ENCODE measurements around the gene DDIT3.

DDIT3 gene

GRCh38 chr12:57525615-57526383 lies 5.5 kb upstream of the DDIT3 start:
- H3K4me1 ChIP-seq (ENCODE audit: control insufficient read depth in 1 of 2, insufficient read depth in 2 of 2, low read length in 2 of 2) = peaks cover 31 to 40% of the 10 kb centered on the region in 2 donors
- no peaks in the 10 kb centered on the region for H3K27me3 ChIP-seq (ENCODE audit: control insufficient read depth in 1 of 2, insufficient read depth in 2 of 2, low read length in 2 of 2)
- H3K4me3 ChIP-seq (ENCODE audit: low read depth in 1 of 2, low read length in 2 of 2) = no peak overlapping the region
- H3K9ac ChIP-seq (ENCODE audit: low read depth in 1 of 2, low read length in 2 of 2) = no peak overlapping the region
- H3K27ac ChIP-seq (ENCODE audit: low read depth, low read length) = no peak overlapping the region
- no peaks in the 10 kb centered on the region for H3K9me3 ChIP-seq (ENCODE audit: control insufficient read depth in 1 of 2, low read length in 2 of 2)
- H3K36me3 ChIP-seq (ENCODE audit: control insufficient read depth in 1 of 2, insufficient read depth in 2 of 2, low read length in 2 of 2) = peaks cover 23 to 53% of the 10 kb centered on the region in 2 donors

GRCh38 chr12:57524814-57525614 lies 4.7 kb upstream of the DDIT3 start:
- Histone ChIP-seq H3K27ac (ENCODE audit: low read depth, low read length) (no peak overlapping the region), H3K4me1 (ENCODE audit: control insufficient read depth in 1 of 2, insufficient read depth in 2 of 2, low read length in 2 of 2) (peaks cover 31 to 41% of the 10 kb centered on the region in 2 donors), H3K9me3 (ENCODE audit: control insufficient read depth in 1 of 2, low read length in 2 of 2) (no peaks in the 10 kb centered on the region), H3K27me3 (ENCODE audit: control insufficient read depth in 1 of 2, insufficient read depth in 2 of 2, low read length in 2 of 2) (no peaks in the 10 kb centered on the region), H3K4me3 (ENCODE audit: low read depth in 1 of 2, low read length in 2 of 2) (peak overlapping the region; percentile 43 to 80), H3K36me3 (ENCODE audit: control insufficient read depth in 1 of 2, insufficient read depth in 2 of 2, low read length in 2 of 2) (peaks cover 15 to 45% of the 10 kb centered on the region in 2 donors), H3K9ac (ENCODE audit: low read depth in 1 of 2, low read length in 2 of 2) (peak overlapping the region in 1 of 2 donors; percentile 86)

- Histone ChIP-seq H3K9me3 (ENCODE audit: control insufficient read depth in 1 of 2, low read length in 2 of 2) (no peaks in the 10 kb centered on the region), H3K9ac (ENCODE audit: low read depth in 1 of 2, low read length in 2 of 2) (peak overlapping the region; percentile 84 to 86), H3K36me3 (ENCODE audit: control insufficient read depth in 1 of 2, insufficient read depth in 2 of 2, low read length in 2 of 2) (peaks cover 14 to 35% of the 10 kb centered on the region in 2 donors), H3K4me3 (ENCODE audit: low read depth in 1 of 2, low read length in 2 of 2) (peak overlapping the region; percentile 71 to 80), H3K27ac (ENCODE audit: low read depth, low read length) (peak overlapping the region; percentile 73), H3K27me3 (ENCODE audit: control insufficient read depth in 1 of 2, insufficient read depth in 2 of 2, low read length in 2 of 2) (no peaks in the 10 kb centered on the region), H3K4me1 (ENCODE audit: control insufficient read depth in 1 of 2, insufficient read depth in 2 of 2, low read length in 2 of 2) (peaks cover 37 to 48% of the 10 kb centered on the region in 2 donors)
These were observed 3.6 kb upstream of the DDIT3 start for GRCh38 chr12:57523706-57524614.

- peak overlapping the region; percentile 71 to 80 for H3K4me3 ChIP-seq (ENCODE audit: low read depth in 1 of 2, low read length in 2 of 2)
- peaks cover 45 to 57% of the 10 kb centered on the region in 2 donors for H3K4me1 ChIP-seq (ENCODE audit: control insufficient read depth in 1 of 2, insufficient read depth in 2 of 2, low read length in 2 of 2)
- no peaks in the 10 kb centered on the region for H3K27me3 ChIP-seq (ENCODE audit: control insufficient read depth in 1 of 2, insufficient read depth in 2 of 2, low read length in 2 of 2)
- H3K9ac ChIP-seq (ENCODE audit: low read depth in 1 of 2, low read length in 2 of 2) = peak overlapping the region; percentile 84 to 87
- H3K36me3 ChIP-seq (ENCODE audit: control insufficient read depth in 1 of 2, insufficient read depth in 2 of 2, low read length in 2 of 2) = peaks cover 14 to 27% of the 10 kb centered on the region in 2 donors
- H3K27ac ChIP-seq (ENCODE audit: low read depth, low read length) = peak overlapping the region; percentile 100
- H3K9me3 ChIP-seq (ENCODE audit: control insufficient read depth in 1 of 2, low read length in 2 of 2) = no peaks in the 10 kb centered on the region
These were observed 2.8 kb upstream of the DDIT3 start for GRCh38 chr12:57522887-57523705.

- no peaks in the 10 kb centered on the region for H3K27me3 ChIP-seq (ENCODE audit: control insufficient read depth in 1 of 2, insufficient read depth in 2 of 2, low read length in 2 of 2)
- peak within 1 kb of the TSS; percentile 100 for H3K27ac ChIP-seq (ENCODE audit: low read depth, low read length)
- H3K9me3 ChIP-seq (ENCODE audit: control insufficient read depth in 1 of 2, low read length in 2 of 2) = no peaks in the 10 kb centered on the region
- peak within 1 kb of the TSS; percentile 87 to 90 for H3K9ac ChIP-seq (ENCODE audit: low read depth in 1 of 2, low read length in 2 of 2)
- H3K4me3 ChIP-seq (ENCODE audit: low read depth in 1 of 2, low read length in 2 of 2) = peak within 1 kb of the TSS; percentile 71 to 80
- peaks cover 50 to 64% of the 10 kb centered on the region in 2 donors for H3K4me1 ChIP-seq (ENCODE audit: control insufficient read depth in 1 of 2, insufficient read depth in 2 of 2, low read length in 2 of 2)
- H3K36me3 ChIP-seq (ENCODE audit: control insufficient read depth in 1 of 2, insufficient read depth in 2 of 2, low read length in 2 of 2) = peaks cover 10 to 20% of the 10 kb centered on the region in 2 donors
These were observed 1.9 kb upstream of the DDIT3 start, which contains the start of gene MBD6 for GRCh38 chr12:57522011-57522886. Gene MBD6 (plus strand): TSS chr12:57522824. CDS start chr12:57524304, 1,480 bp downstream.

GRCh38 chr12:57521525-57522010 lies 1.3 kb upstream of the DDIT3 start:
- H3K36me3 ChIP-seq (ENCODE audit: control insufficient read depth in 1 of 2, insufficient read depth in 2 of 2, low read length in 2 of 2) = peaks cover 15 to 20% of the 10 kb centered on the region in 2 donors

GRCh38 chr12:57519796-57520052 lies 590 bp downstream of the DDIT3 start:
- H3K27ac ChIP-seq (ENCODE audit: low read depth, low read length) = peak overlapping the region; percentile 99
- H3K27me3 ChIP-seq (ENCODE audit: control insufficient read depth in 1 of 2, insufficient read depth in 2 of 2, low read length in 2 of 2) = no peaks in the 10 kb centered on the region
- H3K36me3 ChIP-seq (ENCODE audit: control insufficient read depth in 1 of 2, insufficient read depth in 2 of 2, low read length in 2 of 2) = peaks cover 27 to 29% of the 10 kb centered on the region in 2 donors
- peak overlapping the region; percentile 100 for H3K9ac ChIP-seq (ENCODE audit: low read depth in 1 of 2, low read length in 2 of 2)
- no peaks in the 10 kb centered on the region for H3K9me3 ChIP-seq (ENCODE audit: control insufficient read depth in 1 of 2, low read length in 2 of 2)
- H3K4me3 ChIP-seq (ENCODE audit: low read depth in 1 of 2, low read length in 2 of 2) = peak overlapping the region; percentile 96 to 97
- peaks cover 44 to 58% of the 10 kb centered on the region in 2 donors for H3K4me1 ChIP-seq (ENCODE audit: control insufficient read depth in 1 of 2, insufficient read depth in 2 of 2, low read length in 2 of 2)

More at GRCh38 chr12:57521525-57522010, 1.3 kb upstream of the DDIT3 start:
- Histone ChIP-seq H3K27me3 (ENCODE audit: control insufficient read depth in 1 of 2, insufficient read depth in 2 of 2, low read length in 2 of 2) (no peaks in the 10 kb centered on the region), H3K27ac (ENCODE audit: low read depth, low read length) (peak overlapping the region; percentile 100), H3K4me1 (ENCODE audit: control insufficient read depth in 1 of 2, insufficient read depth in 2 of 2, low read length in 2 of 2) (peaks cover 51 to 65% of the 10 kb centered on the region in 2 donors), H3K9ac (ENCODE audit: low read depth in 1 of 2, low read length in 2 of 2) (peak overlapping the region; percentile 87 to 90), H3K9me3 (ENCODE audit: control insufficient read depth in 1 of 2, low read length in 2 of 2) (no peaks in the 10 kb centered on the region), H3K4me3 (ENCODE audit: low read depth in 1 of 2, low read length in 2 of 2) (peak overlapping the region; percentile 64 to 75)

GRCh38 chr12:57518920-57519795 lies 1.2 kb downstream of the DDIT3 start:
- H3K27ac ChIP-seq (ENCODE audit: low read depth, low read length) = peak overlapping the region; percentile 99
- H3K36me3 ChIP-seq (ENCODE audit: control insufficient read depth in 1 of 2, insufficient read depth in 2 of 2, low read length in 2 of 2) = peaks cover 32 to 33% of the 10 kb centered on the region in 2 donors
- H3K9me3 ChIP-seq (ENCODE audit: control insufficient read depth in 1 of 2, low read length in 2 of 2) = no peaks in the 10 kb centered on the region
- H3K4me3 ChIP-seq (ENCODE audit: low read depth in 1 of 2, low read length in 2 of 2) = peak overlapping the region; percentile 96 to 97
- H3K27me3 ChIP-seq (ENCODE audit: control insufficient read depth in 1 of 2, insufficient read depth in 2 of 2, low read length in 2 of 2) = no peaks in the 10 kb centered on the region
- H3K4me1 ChIP-seq (ENCODE audit: control insufficient read depth in 1 of 2, insufficient read depth in 2 of 2, low read length in 2 of 2) = peaks cover 39 to 52% of the 10 kb centered on the region in 2 donors
- H3K9ac ChIP-seq (ENCODE audit: low read depth in 1 of 2, low read length in 2 of 2) = peak overlapping the region; percentile 100

Measured in duodenal mucosa (tissue), 2 donors.